MCF 10A (cell line): Measurements from ENCODE around the gene FNDC10. TPM values are rescaled to one million over a fixed set of nuclear protein-coding genes. Genes with fewer than 3 reads are reported as not detected.

Source experiments
- BruUV-seq: library from RNA; stranded (reverse); fragments of 400-500 nt; replicated peaks from 2 replicates; lab custom pipeline; 2021; lab: Mats Ljungman, UMichigan
- CTCF ChIA-PET: fragments of 300-600 bp; sonication (Branson Sonifier 250); formaldehyde crosslinking; extraction: SDS; loops from one replicate; lab custom pipeline; 2021; ENCODE audit warnings: antibody characterized with exemption, inconsistent platforms; lab: Yijun Ruan, JAX
- POLR2A ChIA-PET: fragments of 300-600, 350-650 bp; sonication (Branson Sonifier 250); formaldehyde crosslinking; extraction: SDS; loops from one replicate; lab custom pipeline; 2020; ENCODE audit warnings: antibody characterized with exemption, inconsistent platforms; lab: Yijun Ruan, JAX
- DNase-seq: peaks from one replicate; pipeline ENCODE4 v3.0.0-alpha.2; 2018; ENCODE audit not compliant: unreplicated experiment
- H3K27ac Mint-ChIP-seq: one replicate; pipeline ENCODE4 v1.8.0; 2022; ENCODE audit warnings: mild to moderate bottlenecking, low read depth, mixed read lengths; ENCODE audit not compliant: unreplicated experiment
- H3K27me3 Mint-ChIP-seq: one replicate; pipeline ENCODE4 v1.8.0; 2022; ENCODE audit warnings: mixed read lengths; ENCODE audit not compliant: insufficient read depth, unreplicated experiment
- H3K36me3 Mint-ChIP-seq: one replicate; pipeline ENCODE4 v1.8.0; 2022; ENCODE audit warnings: mild to moderate bottlenecking, moderate library complexity, mixed read lengths; ENCODE audit not compliant: insufficient read depth, unreplicated experiment
- H3K4me1 Mint-ChIP-seq: one replicate; pipeline ENCODE4 v1.8.0; 2022; ENCODE audit warnings: mixed read lengths; ENCODE audit not compliant: insufficient read depth, unreplicated experiment
- H3K4me3 Mint-ChIP-seq: one replicate; pipeline ENCODE4 v1.8.0; 2022; ENCODE audit warnings: mild to moderate bottlenecking, moderate library complexity, mixed read lengths; ENCODE audit not compliant: unreplicated experiment
- H3K9me3 Mint-ChIP-seq: one replicate; pipeline ENCODE4 v1.8.0; 2022; ENCODE audit warnings: mixed read lengths; ENCODE audit not compliant: unreplicated experiment
- intact Hi-C: fragments of 100-400 bp; cut with micrococcal nuclease; formaldehyde crosslinking; loops from 2 replicates; pipeline ENCODE4 v1.14.1; 2022
- total RNA-seq: library from RNA; stranded (reverse); gene quantifications from 2 replicates; pipeline ENCODE4 v1.2.3, GENCODE V29; 2022
- TF ChIP-seq, protein P1 (sequence below): fragments of 200-600 bp; IDR thresholded peaks from one replicate; pipeline ENCODE4 v1.8.0; 2022; ENCODE audit warnings: antibody characterized with exemption, mild to moderate bottlenecking; ENCODE audit not compliant: unreplicated experiment

Gene FNDC10
- total RNA-seq, 1 experiment from 2014 or later = 5.1 TPM

DNA sequence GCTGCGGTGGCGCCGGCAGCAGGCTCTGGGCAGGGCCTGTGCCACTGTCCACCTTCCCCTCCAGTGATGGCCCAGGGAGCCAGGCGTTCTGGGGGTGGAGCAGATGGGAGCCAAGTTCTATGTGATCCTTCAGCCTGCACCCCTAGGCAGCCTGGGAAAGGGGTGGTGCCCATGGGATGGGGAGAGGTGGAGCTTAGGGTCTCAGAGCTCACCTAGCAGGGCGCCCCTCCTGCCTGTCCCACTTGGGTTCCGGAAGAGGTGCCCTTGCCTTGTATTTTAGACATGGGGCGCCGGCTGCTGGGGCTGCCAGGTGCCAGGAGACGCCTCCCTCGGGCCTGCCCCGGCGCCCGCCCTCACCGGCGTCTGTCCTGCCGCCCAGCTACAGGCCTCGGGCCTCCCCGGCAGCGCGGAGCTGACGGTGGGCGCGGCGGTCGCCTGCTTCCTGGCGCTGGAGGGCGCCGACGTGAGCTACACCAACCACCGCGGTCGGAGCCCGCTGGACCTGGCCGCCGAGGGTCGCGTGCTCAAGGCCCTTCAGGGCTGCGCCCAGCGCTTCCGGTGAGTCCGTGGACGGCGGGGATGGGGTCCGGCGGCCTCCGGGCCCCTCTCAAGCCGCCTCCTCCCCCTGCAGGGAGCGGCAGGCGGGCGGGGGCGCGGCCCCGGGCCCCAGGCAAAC, 29.0 kb upstream of the FNDC10 start:
- no peak overlapping the region for H3K4me3 Mint-ChIP-seq
- TF ChIP-seq, protein P1, sequence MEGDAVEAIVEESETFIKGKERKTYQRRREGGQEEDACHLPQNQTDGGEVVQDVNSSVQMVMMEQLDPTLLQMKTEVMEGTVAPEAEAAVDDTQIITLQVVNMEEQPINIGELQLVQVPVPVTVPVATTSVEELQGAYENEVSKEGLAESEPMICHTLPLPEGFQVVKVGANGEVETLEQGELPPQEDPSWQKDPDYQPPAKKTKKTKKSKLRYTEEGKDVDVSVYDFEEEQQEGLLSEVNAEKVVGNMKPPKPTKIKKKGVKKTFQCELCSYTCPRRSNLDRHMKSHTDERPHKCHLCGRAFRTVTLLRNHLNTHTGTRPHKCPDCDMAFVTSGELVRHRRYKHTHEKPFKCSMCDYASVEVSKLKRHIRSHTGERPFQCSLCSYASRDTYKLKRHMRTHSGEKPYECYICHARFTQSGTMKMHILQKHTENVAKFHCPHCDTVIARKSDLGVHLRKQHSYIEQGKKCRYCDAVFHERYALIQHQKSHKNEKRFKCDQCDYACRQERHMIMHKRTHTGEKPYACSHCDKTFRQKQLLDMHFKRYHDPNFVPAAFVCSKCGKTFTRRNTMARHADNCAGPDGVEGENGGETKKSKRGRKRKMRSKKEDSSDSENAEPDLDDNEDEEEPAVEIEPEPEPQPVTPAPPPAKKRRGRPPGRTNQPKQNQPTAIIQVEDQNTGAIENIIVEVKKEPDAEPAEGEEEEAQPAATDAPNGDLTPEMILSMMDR = no peak
- H3K9me3 Mint-ChIP-seq = no peaks in the 10 kb centered on the region
- no TSS peak for BruUV-seq
- no peaks in the 10 kb centered on the region for H3K4me1 Mint-ChIP-seq
- no peak for DNase-seq
- no peak overlapping the region for H3K27ac Mint-ChIP-seq
- ChIA-PET CTCF (no interaction called here), POLR2A (no interaction called here)
- no peaks in the 10 kb centered on the region for H3K36me3 Mint-ChIP-seq
- H3K27me3 Mint-ChIP-seq = no peaks in the 10 kb centered on the region
- intact Hi-C loops = no loop called here

DNA sequence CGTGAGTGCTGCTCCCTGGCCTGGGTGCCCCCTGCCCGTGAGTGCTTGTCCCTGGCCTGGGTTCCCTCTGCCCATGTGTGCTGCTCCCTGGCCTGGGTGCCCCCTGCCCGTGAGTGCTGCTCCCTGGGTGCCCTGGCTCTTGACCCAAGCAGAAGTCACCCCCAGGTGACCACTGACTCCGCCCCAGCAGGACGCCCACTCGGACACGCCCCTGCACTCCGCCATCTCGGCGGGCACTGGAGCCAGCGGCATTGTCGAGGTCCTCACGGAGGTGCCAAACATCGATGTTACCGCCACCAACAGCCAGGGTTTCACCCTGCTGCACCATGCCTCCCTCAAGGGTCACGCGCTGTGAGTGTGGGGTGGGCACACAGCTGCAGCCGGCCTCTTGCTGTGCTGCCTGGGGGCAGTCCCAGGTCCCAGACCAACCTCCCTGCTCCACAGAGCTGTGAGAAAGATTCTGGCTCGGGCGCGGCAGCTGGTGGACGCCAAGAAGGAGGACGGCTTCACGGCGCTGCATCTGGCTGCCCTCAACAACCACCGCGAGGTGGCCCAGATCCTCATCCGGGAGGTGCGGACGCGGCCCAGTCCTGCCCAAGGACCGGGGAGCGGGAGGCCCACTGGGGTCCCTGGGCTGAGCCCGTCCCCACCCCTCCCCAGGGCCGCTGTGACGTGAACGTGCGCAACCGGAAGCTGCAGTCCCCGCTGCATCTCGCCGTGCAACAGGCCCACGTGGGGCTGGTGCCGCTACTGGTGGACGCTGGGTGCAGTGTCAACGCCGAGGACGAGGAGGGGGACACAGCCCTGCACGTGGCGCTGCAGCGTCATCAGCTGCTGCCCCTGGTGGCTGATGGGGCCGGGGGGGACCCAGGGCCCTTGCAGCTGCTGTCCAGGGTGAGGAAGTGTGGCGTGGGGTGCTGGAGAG, 28.2 kb upstream of the FNDC10 start:
- ChIA-PET POLR2A (interaction anchor here (0.6 kb wide), 1 partner anchor 53 kb away, joined by 5 read pairs; no protein-coding TSS in a partner anchor), CTCF (no interaction called here)
- H3K27me3 Mint-ChIP-seq = no peaks in the 10 kb centered on the region
- DNase-seq = no peak
- no TSS peak for BruUV-seq
- no peaks in the 10 kb centered on the region for H3K4me1 Mint-ChIP-seq
- H3K27ac Mint-ChIP-seq = no peak overlapping the region
- TF ChIP-seq, protein P1 = no peak
- H3K9me3 Mint-ChIP-seq = no peaks in the 10 kb centered on the region
- intact Hi-C loops = no loop called here
- H3K36me3 Mint-ChIP-seq = peaks cover under 1% of the 10 kb centered on the region
- no peak overlapping the region for H3K4me3 Mint-ChIP-seq

DNA sequence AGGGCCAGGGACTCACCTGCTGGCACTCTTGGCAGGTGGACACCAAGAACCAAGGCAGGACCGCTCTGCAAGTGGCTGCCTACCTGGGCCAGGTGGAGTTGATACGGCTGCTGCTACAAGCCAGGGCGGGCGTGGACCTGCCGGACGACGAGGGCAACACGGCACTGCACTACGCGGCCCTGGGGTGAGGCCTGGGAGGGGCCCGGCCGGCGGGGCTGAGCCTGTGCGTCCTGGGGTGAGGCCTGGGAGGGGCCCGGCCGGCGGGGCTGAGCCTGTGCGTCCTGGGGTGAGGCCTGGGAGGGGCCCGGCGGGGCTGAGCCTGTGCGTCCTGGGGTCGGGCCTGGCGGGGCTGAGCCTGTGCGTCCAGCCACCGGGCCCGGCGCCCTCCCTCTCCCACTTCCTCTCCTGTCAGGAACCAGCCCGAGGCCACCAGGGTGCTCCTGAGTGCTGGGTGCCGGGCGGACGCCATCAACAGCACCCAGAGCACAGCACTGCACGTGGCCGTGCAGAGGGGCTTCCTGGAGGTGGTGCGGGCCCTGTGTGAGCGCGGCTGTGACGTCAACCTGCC, 27.4 kb upstream of the FNDC10 start:
- CTCF ChIA-PET = no interaction called here
- intact Hi-C loops = no loop called here

More for the DNA sequence above, 27.4 kb upstream of the FNDC10 start:
- TF ChIP-seq, protein P1 = no peak
- POLR2A ChIA-PET = no interaction called here
- Mint-ChIP-seq H3K4me1 (no peaks in the 10 kb centered on the region), H3K27me3 (no peaks in the 10 kb centered on the region), H3K4me3 (no peak overlapping the region), H3K9me3 (no peaks in the 10 kb centered on the region), H3K27ac (no peak overlapping the region), H3K36me3 (peaks cover 7% of the 10 kb centered on the region)
- no TSS peak for BruUV-seq
- peak; percentile 36 for DNase-seq
